C4-2B (cell line): ENCODE data around the gene CTNNBIP1.

ENCODE experiments used
- CTCF ChIP-seq: fragments of 450-650 bp; conservative IDR thresholded peaks from 2 replicates; pipeline ENCODE4 v1.5.1; 2017; ENCODE audit warnings: mild to moderate bottlenecking
- ZFX ChIP-seq: fragments of 450-650 bp; IDR thresholded peaks from 2 replicates; pipeline ENCODE4 v1.6.1; 2017

- TF ChIP-seq CTCF: no peak
- TF ChIP-seq ZFX: no peak
Measured at GRCh38 chr1:9822490-9822889, 87.6 kb downstream of the CTNNBIP1 start.
